Liver (tissue), 9 donors: ENCODE measurements around the gene TXLNA. TPM values are rescaled to one million over a fixed set of nuclear protein-coding genes. Genes with fewer than 3 reads are reported as not detected.
A peak's percentile ranks its signal among the peaks of the same experiment; 100 is the strongest.

Experiments
- DNase-seq: peaks from one replicate; pipeline ENCODE4 v3.0.0-alpha.2; 2017; ENCODE audit warnings: low spot score
- H3K27ac ChIP-seq, 2 donors: one replicate each; pipeline ENCODE4 v1.7.0; 2013; ENCODE audit warnings: inconsistent platforms in 2 of 2, low read length in 2 of 2, control low read depth in 1 of 2, low read depth in 1 of 2, mild to moderate bottlenecking in 1 of 2
- H3K27me3 ChIP-seq, 4 donors: one replicate each; pipeline versions ENCODE4 v1.6.1 to v1.7.0; 2013; ENCODE audit warnings: low read length in 3 of 4, inconsistent platforms in 1 of 4, mild to moderate bottlenecking in 1 of 4, moderate library complexity in 1 of 4; ENCODE audit not compliant: control insufficient read depth in 4 of 4, insufficient read depth in 4 of 4
- H3K36me3 ChIP-seq, 4 donors: one replicate each; pipeline versions ENCODE4 v1.6.1 to v1.7.0; 2013; ENCODE audit warnings: low read length in 3 of 4, mild to moderate bottlenecking in 3 of 4, low read depth in 1 of 4, moderate library complexity in 1 of 4; ENCODE audit not compliant: control insufficient read depth in 4 of 4, insufficient read depth in 3 of 4
- H3K4me1 ChIP-seq, 4 donors: one replicate each; pipeline versions ENCODE4 v1.6.1 to v1.7.0; 2013; ENCODE audit warnings: low read length in 3 of 4, mild to moderate bottlenecking in 3 of 4, moderate library complexity in 1 of 4; ENCODE audit not compliant: control insufficient read depth in 4 of 4, insufficient read depth in 4 of 4
- H3K4me3 ChIP-seq, 3 donors: one replicate each; pipeline versions ENCODE4 v1.6.1 to v1.7.0; 2013; ENCODE audit warnings: low read length in 3 of 3, control low read depth in 1 of 3, low read depth in 1 of 3, mild to moderate bottlenecking in 1 of 3
- H3K9ac ChIP-seq, 2 donors: one replicate each; pipeline ENCODE4 v1.7.0; 2013; ENCODE audit warnings: low read length in 2 of 2, mild to moderate bottlenecking in 2 of 2, moderate library complexity in 2 of 2, control low read depth in 1 of 2, low read depth in 1 of 2
- H3K9me3 ChIP-seq, 4 donors: one replicate each; pipeline versions ENCODE4 v1.6.1 to v1.7.0; 2013; ENCODE audit warnings: low read length in 3 of 4; ENCODE audit not compliant: control insufficient read depth in 4 of 4
- EGR1 ChIP-seq, 2 donors: IDR thresholded peaks; 2 replicates each; pipeline ENCODE4 v1.6.1; 2016 to 2018; ENCODE audit warnings: antibody characterized with exemption in 2 of 2, low read depth in 2 of 2
- FOXA1 ChIP-seq: IDR thresholded peaks from 2 replicates; pipeline ENCODE4 v1.6.1; 2016; ENCODE audit warnings: antibody characterized with exemption
- GABPA ChIP-seq, 2 donors: IDR thresholded peaks in 1 of 2; conservative IDR thresholded peaks in 1 of 2; 2 replicates each; pipeline ENCODE4 v1.6.1; 2016; ENCODE audit warnings: antibody characterized with exemption in 2 of 2, mild to moderate bottlenecking in 1 of 2, moderate library complexity in 1 of 2
- HNF4A ChIP-seq, 2 donors: conservative IDR thresholded peaks; 2 replicates each; pipeline ENCODE4 v1.6.1; 2016; ENCODE audit warnings: antibody characterized with exemption in 2 of 2, mild to moderate bottlenecking in 2 of 2
- HNF4G ChIP-seq: IDR thresholded peaks from 2 replicates; pipeline ENCODE4 v1.6.1; 2016; ENCODE audit warnings: antibody characterized with exemption
- JUND ChIP-seq, 2 donors: IDR thresholded peaks; 2 replicates each; pipeline ENCODE4 v1.6.1; 2016; ENCODE audit warnings: antibody characterized with exemption in 2 of 2
- MAX ChIP-seq: IDR thresholded peaks from 2 replicates; pipeline ENCODE4 v1.6.1; 2016; ENCODE audit warnings: antibody characterized with exemption
- RAD21 ChIP-seq, 2 donors: IDR thresholded peaks; 2 replicates each; pipeline ENCODE4 v1.6.1; 2016; ENCODE audit warnings: antibody characterized with exemption in 2 of 2, mild to moderate bottlenecking in 2 of 2
- RXRA ChIP-seq, 2 donors: IDR thresholded peaks; 2 replicates each; pipeline ENCODE4 v1.6.1; 2017 to 2018; ENCODE audit warnings: antibody characterized with exemption in 2 of 2, mild to moderate bottlenecking in 1 of 2
- SP1 ChIP-seq: IDR thresholded peaks from 2 replicates; pipeline ENCODE4 v1.6.1; 2018; ENCODE audit warnings: antibody characterized with exemption, mild to moderate bottlenecking
- TAF1 ChIP-seq: conservative IDR thresholded peaks from 2 replicates; pipeline ENCODE4 v1.6.1; 2016; ENCODE audit warnings: antibody characterized with exemption, mild to moderate bottlenecking
- YY1 ChIP-seq: IDR thresholded peaks from 2 replicates; pipeline ENCODE4 v1.6.1; 2016; ENCODE audit warnings: antibody characterized with exemption, mild to moderate bottlenecking
- ZBTB33 ChIP-seq: IDR thresholded peaks from 2 replicates; pipeline ENCODE4 v1.6.1; 2016; ENCODE audit warnings: antibody characterized with exemption
- WGBS: extraction: QIAGEN DNeasy Blood & Tissue Kit; methylation state at CpG from one replicate; pipeline ENCODE4 v1.1.7; 2013; 5-methylcytosine and 5-hydroxymethylcytosine counted together
- polyA plus RNA-seq, 2 donors: library from polyadenylated mRNA; stranded (reverse) in 1 of 2; unstranded in 1 of 2; fragments of 200-250 nt in 1 of 2; fragments of >200 nt in 1 of 2; fragmentation: Nextera tagmentation in 1 of 2; extraction: Ambion mirVana in 1 of 2; gene quantifications; one replicate each; pipeline versions ENCODE4 v1.2.1 to v1.2.3, GENCODE V29; 2013 to 2015
- total RNA-seq, 2 donors: library from RNA; depleted of rRNA; stranded (reverse); fragments of >200 nt; gene quantifications; one replicate each; pipeline ENCODE4 v1.2.3, GENCODE V29; 2014
- TF ChIP-seq, protein P1 (sequence below): fragments of 150-350 bp; IDR thresholded peaks from 2 replicates; pipeline ENCODE4 v1.5.1; 2017; ENCODE audit warnings: improper control_type of control experiment, low read depth, low read length; ENCODE audit not compliant: missing input control
- donor health status: healthy.
- donor health status: healthy.
- donor health status: healthy.
- donor health status: healthy.
- donor health status: healthy.

Gene TXLNA
- total and polyA plus RNA-seq, 4 donors: 17.9 to 46.7 (median 28.9) TPM

- Histone ChIP-seq H3K4me3 (no peak within 1 kb of the TSS), H3K4me1 (peaks cover 3 to 15% (median 12%) of the 10 kb centered on the region in 4 donors), H3K36me3 (no peaks in the 10 kb centered on the region), H3K9ac (no peak within 1 kb of the TSS), H3K27ac (no peak within 1 kb of the TSS), H3K9me3 (no peaks in the 10 kb centered on the region), H3K27me3 (no peaks in the 10 kb centered on the region)
- peak; percentile 65 for DNase-seq
- TF ChIP-seq YY1 (no peak), ZBTB33 (no peak), GABPA (IDR thresholded peaks at IDR 0.05 in 1 of 2, conservative IDR thresholded peaks at IDR 0.05 in 1 of 2) (no peak), RAD21 (IDR thresholded peaks at IDR 0.05) (no peak), SP1 (no peak), HNF4A (conservative IDR thresholded peaks at IDR 0.05) (no peak)
- WGBS: 90% methylated on average over 5 of the region's 5 CpGs
Observed at GRCh38 chr1:32208891-32209328, 29.4 kb downstream of the TXLNA start, which contains the start of gene DCDC2B. TSS of gene DCDC2B (plus strand) at chr1:32209089. CDS start at chr1:32209094, 5 bp downstream.

- H3K9ac ChIP-seq: no peak overlapping the region
- DNase-seq: peak; percentile 66
Observed at GRCh38 chr1:32215629-32216480, 36.4 kb downstream of the TXLNA start.

DNA sequence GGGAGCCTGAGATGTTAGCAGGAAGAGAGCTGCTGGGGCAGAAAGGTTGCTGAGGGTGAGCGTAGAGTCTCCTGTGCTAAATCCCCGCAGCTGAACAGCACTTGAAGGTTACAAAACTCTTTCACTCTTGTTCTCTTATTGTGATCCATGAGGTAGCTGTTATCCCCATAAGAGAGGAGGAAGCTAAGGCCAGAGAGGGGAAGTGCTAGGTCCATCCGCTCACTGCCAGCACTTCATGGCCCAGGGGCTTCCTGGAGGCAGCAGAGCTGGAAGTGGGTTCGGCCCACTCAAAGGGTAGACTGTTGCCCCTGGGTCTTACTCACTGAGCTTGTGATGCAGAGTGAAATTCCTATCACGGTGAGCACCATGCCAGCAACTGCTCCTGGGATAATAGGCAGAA is 37.1 kb downstream of the TXLNA start:
- H3K4me3 ChIP-seq: no peak overlapping the region
- H3K9ac ChIP-seq: no peak overlapping the region
- H3K9me3 ChIP-seq: no peaks in the 10 kb centered on the region
- no peaks in the 10 kb centered on the region for H3K27me3 ChIP-seq
- TF ChIP-seq GABPA (IDR thresholded peaks at IDR 0.05 in 1 of 2, conservative IDR thresholded peaks at IDR 0.05 in 1 of 2) (no peak), JUND (IDR thresholded peaks at IDR 0.05) (no peak), TAF1 (no peak), ZBTB33 (no peak), FOXA1 (no peak), SP1 (no peak), HNF4A (conservative IDR thresholded peaks at IDR 0.05) (no peak), RXRA (IDR thresholded peaks at IDR 0.05) (no peak), EGR1 (IDR thresholded peaks at IDR 0.05; ENCODE audit: low read depth in 2 of 2) (no peak), MAX (no peak), HNF4G (no peak)
- TF ChIP-seq, protein P1, sequence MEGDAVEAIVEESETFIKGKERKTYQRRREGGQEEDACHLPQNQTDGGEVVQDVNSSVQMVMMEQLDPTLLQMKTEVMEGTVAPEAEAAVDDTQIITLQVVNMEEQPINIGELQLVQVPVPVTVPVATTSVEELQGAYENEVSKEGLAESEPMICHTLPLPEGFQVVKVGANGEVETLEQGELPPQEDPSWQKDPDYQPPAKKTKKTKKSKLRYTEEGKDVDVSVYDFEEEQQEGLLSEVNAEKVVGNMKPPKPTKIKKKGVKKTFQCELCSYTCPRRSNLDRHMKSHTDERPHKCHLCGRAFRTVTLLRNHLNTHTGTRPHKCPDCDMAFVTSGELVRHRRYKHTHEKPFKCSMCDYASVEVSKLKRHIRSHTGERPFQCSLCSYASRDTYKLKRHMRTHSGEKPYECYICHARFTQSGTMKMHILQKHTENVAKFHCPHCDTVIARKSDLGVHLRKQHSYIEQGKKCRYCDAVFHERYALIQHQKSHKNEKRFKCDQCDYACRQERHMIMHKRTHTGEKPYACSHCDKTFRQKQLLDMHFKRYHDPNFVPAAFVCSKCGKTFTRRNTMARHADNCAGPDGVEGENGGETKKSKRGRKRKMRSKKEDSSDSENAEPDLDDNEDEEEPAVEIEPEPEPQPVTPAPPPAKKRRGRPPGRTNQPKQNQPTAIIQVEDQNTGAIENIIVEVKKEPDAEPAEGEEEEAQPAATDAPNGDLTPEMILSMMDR: no peak
- WGBS: 84% methylated on average over 5 of the region's 5 CpGs
- H3K4me1 ChIP-seq: peaks cover 7 to 9% (median 9%) of the 10 kb centered on the region in 4 donors
- DNase-seq: no peak
- peaks cover 0 to 13% (median 4%) of the 10 kb centered on the region in 4 donors for H3K36me3 ChIP-seq
- no peak overlapping the region for H3K27ac ChIP-seq

More at GRCh38 chr1:32215629-32216480, 36.4 kb downstream of the TXLNA start:
- Histone ChIP-seq H3K27me3 (no peaks in the 10 kb centered on the region), H3K9me3 (no peaks in the 10 kb centered on the region), H3K4me1 (peaks cover 1 to 2% (median 2%) of the 10 kb centered on the region in 4 donors), H3K27ac (no peak overlapping the region), H3K36me3 (peaks cover 0 to 13% (median 4%) of the 10 kb centered on the region in 4 donors), H3K4me3 (no peak overlapping the region)
- TF ChIP-seq RAD21 (IDR thresholded peaks at IDR 0.05) (peak; percentile 89 to 95), RXRA (IDR thresholded peaks at IDR 0.05) (no peak)
- TF ChIP-seq, protein P1: peak; percentile 77
- 72% methylated on average over 10 of the region's 10 CpGs for WGBS
